HUES48 (cell line): ENCODE data around the gene TNRC18.
"Not testable (repeated sequence)": the region's sequence is repeated elsewhere in the genome, so short reads cannot be mapped to it uniquely, and the experiment has no call there.

Experiments
- H3K27ac ChIP-seq: one replicate; pipeline ENCODE4 v1.7.0; 2013; ENCODE audit warnings: low read depth, low read length, inconsistent platforms
- H3K27me3 ChIP-seq: 2 replicates; pipeline ENCODE4 v1.6.1; 2013; ENCODE audit warnings: mild to moderate bottlenecking, low read length; ENCODE audit not compliant: control insufficient read depth, insufficient read depth
- H3K36me3 ChIP-seq: 2 replicates; pipeline ENCODE4 v1.6.1; 2013; ENCODE audit warnings: low read length; ENCODE audit not compliant: control insufficient read depth, insufficient read depth
- H3K4me1 ChIP-seq: 2 replicates; pipeline ENCODE4 v1.6.1; 2013; ENCODE audit warnings: mild to moderate bottlenecking, low read length; ENCODE audit not compliant: control insufficient read depth, insufficient read depth
- H3K4me3 ChIP-seq: 2 replicates; pipeline ENCODE4 v1.5.1; 2013; ENCODE audit warnings: mild to moderate bottlenecking, low read depth, low read length
- H3K9ac ChIP-seq: 2 replicates; pipeline ENCODE4 v1.6.1; 2013; ENCODE audit warnings: mild to moderate bottlenecking, low read depth, low read length, moderate library complexity
- H3K9me3 ChIP-seq: 2 replicates; pipeline ENCODE4 v1.6.1; 2013; ENCODE audit warnings: low read length; ENCODE audit not compliant: control insufficient read depth, insufficient read depth

The TNRC18 gene

DNA sequence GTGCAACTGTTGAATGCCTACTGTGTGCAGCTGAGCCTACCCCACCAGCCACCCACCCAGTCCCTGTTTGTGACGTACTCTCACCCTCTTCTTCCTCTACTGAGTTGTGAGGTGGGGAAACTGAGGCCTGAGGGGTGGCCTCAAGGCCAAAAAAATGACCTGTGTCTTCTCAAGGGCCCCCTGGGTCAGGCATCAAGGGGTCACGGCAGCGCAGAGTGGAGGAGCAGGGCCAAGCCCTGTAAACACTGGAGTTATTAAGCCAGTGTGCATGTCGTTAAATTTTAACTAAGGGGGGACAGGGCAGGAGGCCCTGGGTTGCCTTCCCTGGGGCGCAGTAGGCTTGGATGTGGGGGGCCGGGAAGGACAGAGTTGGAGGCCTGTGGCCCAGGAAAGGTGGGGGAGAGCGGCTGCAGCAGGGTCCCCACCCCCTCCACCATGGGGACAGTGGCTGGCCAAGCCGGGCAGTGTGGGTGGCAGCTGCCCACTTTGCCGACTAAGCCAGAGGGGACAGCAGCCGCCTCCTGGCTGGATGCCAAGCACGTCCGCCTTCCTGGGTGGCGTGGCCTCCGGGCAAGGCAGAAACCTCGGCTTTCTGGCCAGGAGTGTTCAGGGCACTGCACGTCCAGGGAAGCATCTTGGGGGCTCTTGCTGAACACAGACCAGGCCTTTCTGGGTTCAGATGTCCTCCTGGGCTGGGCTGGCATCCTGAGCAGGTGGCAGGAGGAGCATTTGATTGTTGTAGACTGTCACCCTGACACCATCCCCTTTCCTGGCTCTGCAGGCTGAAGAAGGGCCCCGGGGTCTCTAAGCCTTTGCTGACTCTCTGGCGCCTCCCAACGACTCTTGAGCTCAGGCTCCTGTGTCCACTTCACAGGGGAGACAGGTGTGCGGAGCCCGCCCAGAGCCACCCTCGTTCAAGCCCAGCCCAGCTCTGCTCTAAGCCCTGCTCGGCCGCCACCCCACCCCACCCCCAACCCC, 139.0 kb downstream of the TNRC18 start:
- Histone ChIP-seq H3K4me1 (no peaks in the 10 kb centered on the region), H3K9ac (no peak overlapping the region), H3K27ac (no peak overlapping the region), H3K9me3 (no peaks in the 10 kb centered on the region), H3K36me3 (no peaks in the 10 kb centered on the region), H3K27me3 (peaks cover 10% of the 10 kb centered on the region), H3K4me3 (no peak overlapping the region)

DNA sequence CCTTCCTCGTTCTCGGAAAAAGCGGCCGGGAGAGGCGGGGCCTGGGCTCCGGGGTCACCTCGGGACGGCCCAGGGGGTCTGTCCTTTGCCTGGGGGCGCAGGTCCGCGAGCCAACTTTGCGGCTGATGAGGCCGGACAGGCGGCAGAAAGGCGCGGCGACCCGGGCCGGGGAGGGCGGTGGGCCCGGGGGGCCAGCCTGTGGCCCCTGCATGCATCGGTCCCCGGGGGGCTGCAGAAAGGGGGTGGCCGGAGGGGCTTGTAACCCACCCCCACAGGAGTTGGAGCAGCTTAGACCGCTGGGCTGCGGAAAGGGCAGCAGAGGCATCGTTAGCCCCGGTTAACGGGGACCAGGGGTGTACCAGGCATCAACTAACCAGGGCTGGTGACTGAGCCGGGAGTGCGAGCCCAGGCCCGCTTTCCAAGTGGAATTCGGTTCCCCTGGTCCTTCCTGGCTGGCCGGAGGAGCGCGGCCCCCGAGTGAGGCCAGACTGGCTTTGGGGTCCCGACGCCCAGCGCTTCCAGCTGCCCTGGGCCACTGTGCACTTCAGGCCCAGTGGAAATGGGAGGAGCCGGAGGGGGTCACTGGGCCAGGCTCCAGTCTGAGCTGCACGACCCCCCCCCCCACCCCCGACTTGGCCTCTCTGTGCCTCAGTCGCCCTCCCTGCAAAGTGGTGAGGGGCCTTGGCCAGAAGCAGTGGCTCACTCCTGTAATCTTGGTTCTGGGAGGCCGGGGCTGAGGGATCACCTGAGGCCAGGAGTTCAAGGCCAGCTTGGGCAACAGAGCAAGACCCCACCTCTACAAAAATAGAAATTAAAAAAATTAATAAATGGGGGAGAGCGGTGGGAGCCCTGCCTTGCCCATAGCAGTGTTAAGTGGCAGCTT, 140.0 kb downstream of the TNRC18 start:
- H3K9ac ChIP-seq = no peak overlapping the region

DNA sequence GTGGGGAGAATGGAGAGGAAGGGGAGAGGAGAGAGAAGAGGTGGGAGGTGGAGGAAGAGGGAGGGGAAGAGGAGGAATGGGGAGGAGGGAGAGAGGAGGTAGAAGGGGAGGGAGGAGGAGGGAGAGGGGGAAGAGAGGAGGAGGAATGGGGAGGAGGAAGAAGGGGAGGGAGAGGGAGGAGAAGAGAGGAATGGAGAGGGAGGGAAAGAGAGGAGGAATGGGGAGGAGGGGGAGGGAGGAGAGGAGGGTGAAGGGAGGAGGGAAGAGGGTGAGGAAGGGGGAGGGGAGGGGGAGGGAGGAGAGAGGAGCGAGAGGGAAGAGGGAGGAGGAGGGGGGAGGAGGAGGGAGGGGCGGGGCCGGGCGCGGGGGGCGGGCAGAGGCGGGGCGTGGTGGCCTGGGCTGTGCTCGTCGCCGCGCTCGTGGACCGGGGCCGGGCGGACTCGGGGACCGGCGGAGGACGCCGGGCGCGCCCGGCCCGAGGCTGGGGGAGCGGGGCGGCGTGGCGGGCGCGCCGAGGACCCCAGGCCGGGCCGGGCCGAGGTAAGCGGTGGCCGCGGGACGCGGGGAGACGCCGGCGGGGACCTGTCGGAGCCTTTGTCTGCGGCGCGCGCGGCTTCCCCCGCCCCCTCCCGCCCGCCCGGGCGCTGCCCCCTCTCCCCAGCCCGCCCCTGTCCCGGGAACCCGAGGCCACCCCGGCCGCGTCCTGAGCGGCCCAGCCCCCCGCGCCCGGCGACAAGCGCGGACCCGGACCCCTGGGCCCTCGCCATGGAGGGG, 140.9 kb downstream of the TNRC18 start, which contains the start of gene SLC29A4:
TSS of gene SLC29A4 (plus strand) at position 401 of the 774 bp plus-strand sequence. CDS start 4,874 bp downstream, outside the sequence.
- Histone ChIP-seq H3K4me1 (no peaks in the 10 kb centered on the region), H3K27me3 (peaks cover 10% of the 10 kb centered on the region), H3K9ac (no peak within 1 kb of the TSS), H3K9me3 (no peaks in the 10 kb centered on the region), H3K27ac (no peak within 1 kb of the TSS), H3K4me3 (peak within 1 kb of the TSS; percentile 60), H3K36me3 (no peaks in the 10 kb centered on the region)

More for the DNA sequence above, 140.0 kb downstream of the TNRC18 start:
- H3K4me3 ChIP-seq = peak overlapping the region; percentile 60
- H3K27me3 ChIP-seq = peaks cover 10% of the 10 kb centered on the region
- H3K9me3 ChIP-seq = no peaks in the 10 kb centered on the region
- no peak overlapping the region for H3K27ac ChIP-seq
- no peaks in the 10 kb centered on the region for H3K4me1 ChIP-seq
- no peaks in the 10 kb centered on the region for H3K36me3 ChIP-seq

DNA sequence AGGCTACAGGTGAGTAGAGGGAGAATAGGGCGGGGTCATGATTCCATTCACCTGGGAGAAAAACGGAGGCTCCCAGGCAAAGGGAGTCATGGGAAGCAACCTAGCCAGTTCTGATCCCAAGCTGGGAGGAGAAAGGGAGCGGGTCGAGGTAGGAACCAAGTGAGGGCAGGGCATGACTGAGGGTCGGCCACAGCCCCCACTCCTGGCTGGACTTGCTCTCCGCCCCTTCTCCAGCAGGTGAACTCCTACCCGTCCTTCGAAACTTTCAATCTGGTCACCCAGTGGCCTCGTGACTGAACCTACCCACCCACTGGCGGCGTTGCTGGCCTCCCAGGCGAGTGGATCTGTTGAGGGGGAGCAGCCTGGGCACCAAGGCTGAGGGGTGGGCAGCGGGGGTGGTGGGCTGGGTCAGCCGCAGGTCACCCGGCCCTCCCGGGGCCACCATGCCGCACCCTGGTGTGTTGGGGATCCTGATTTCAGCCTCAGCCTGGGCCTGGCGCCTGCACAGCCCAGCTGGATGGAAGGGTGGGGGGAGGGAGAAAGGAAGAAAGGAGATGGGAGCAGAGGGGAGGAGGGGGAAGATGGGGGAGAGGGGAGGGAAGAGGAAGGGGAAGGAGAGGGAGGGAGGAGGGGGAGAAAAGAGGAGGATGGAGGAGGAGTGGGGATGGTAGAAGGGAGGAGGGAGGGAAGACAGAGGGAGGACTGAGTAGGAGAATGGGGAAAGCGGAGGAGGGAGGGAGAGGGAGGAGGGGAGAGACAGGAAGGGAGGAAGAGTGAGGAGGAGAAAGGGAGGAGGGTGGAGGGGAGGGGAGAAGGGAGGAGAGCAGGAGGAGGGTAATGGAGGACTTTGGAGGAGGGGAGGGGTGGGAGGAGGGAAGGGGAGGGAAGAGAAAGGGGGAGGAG, 141.8 kb downstream of the TNRC18 start:
- not testable (repeated sequence) for H3K9ac ChIP-seq, H3K36me3 ChIP-seq, H3K4me1 ChIP-seq, H3K9me3 ChIP-seq, H3K27ac ChIP-seq, H3K4me3 ChIP-seq
- peaks cover 10% of the 10 kb centered on the region for H3K27me3 ChIP-seq

- Histone ChIP-seq H3K36me3 (no peaks in the 10 kb centered on the region), H3K9ac (no peak overlapping the region), H3K27me3 (peaks cover 9% of the 10 kb centered on the region), H3K4me1 (no peaks in the 10 kb centered on the region), H3K9me3 (no peaks in the 10 kb centered on the region), H3K27ac (no peak overlapping the region), H3K4me3 (no peak overlapping the region)
Measured at GRCh38 chr7:5279734-5280133, 143.9 kb downstream of the TNRC18 start.

- no peaks in the 10 kb centered on the region for H3K27me3 ChIP-seq
- no peaks in the 10 kb centered on the region for H3K4me1 ChIP-seq
- no peak overlapping the region for H3K4me3 ChIP-seq
- no peak overlapping the region for H3K27ac ChIP-seq
- no peak overlapping the region for H3K9ac ChIP-seq
- H3K36me3 ChIP-seq = no peaks in the 10 kb centered on the region
- no peaks in the 10 kb centered on the region for H3K9me3 ChIP-seq
Measured at GRCh38 chr7:5278766-5279165, 144.9 kb downstream of the TNRC18 start.

GRCh38 chr7:5276611-5277010, 147.0 kb downstream of the TNRC18 start:
- Histone ChIP-seq H3K27me3 (no peaks in the 10 kb centered on the region), H3K36me3 (no peaks in the 10 kb centered on the region), H3K4me3 (no peak overlapping the region), H3K27ac (no peak overlapping the region), H3K4me1 (no peaks in the 10 kb centered on the region), H3K9me3 (no peaks in the 10 kb centered on the region), H3K9ac (no peak overlapping the region)

- H3K9me3 ChIP-seq, H3K27me3 ChIP-seq, H3K4me1 ChIP-seq, H3K4me3 ChIP-seq, H3K27ac ChIP-seq, H3K36me3 ChIP-seq, H3K9ac ChIP-seq: not testable (repeated sequence)
Measured at GRCh38 chr7:5276123-5276522, 147.5 kb downstream of the TNRC18 start.

DNA sequence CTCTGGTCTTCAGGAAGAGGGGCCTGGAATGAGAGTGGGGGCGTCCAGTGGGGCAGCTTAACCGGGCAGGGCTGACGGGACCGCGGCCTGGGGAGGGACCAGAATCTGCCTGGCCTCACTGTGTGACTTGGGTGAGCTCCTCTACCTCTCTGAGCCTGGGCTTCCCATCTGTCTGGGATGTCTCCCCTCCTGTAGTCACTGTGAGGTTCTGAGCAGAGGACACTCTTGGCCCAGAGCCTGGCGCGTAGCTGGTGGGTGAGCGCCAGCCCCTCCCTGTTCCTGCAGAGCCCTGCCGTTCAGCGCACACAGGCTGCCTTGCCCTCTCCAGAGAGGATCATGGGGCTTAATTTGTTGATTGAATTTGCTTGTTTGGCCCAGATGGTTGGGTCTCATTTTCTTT, 148.1 kb downstream of the TNRC18 start:
- H3K4me3 ChIP-seq, H3K9me3 ChIP-seq, H3K27me3 ChIP-seq, H3K9ac ChIP-seq, H3K27ac ChIP-seq, H3K4me1 ChIP-seq, H3K36me3 ChIP-seq: not testable (repeated sequence)

DNA sequence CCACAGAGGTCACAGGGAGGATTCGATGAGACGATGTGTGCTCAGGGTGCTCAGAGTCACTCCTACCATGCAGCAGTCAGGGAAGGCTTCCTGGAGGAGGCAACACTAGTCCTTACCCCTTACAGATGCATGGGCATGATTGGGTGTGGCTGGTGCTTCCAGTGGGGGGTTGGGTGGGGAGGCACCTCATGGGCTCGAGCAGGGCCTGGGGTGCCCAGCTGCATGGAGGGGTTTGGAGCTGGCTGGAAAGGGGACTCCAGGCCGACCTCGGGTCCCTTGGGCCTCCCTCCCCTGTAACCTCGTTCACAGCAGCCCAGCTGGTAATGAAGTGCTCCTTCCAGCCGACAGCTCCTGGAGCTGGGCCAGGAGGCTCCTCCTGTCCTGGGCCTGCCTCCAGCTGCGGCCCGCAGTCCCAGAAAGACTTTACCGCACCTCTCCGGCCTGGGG, 148.6 kb downstream of the TNRC18 start:
- H3K36me3 ChIP-seq, H3K9ac ChIP-seq, H3K9me3 ChIP-seq, H3K4me3 ChIP-seq, H3K27ac ChIP-seq, H3K27me3 ChIP-seq, H3K4me1 ChIP-seq: not testable (repeated sequence)
